ENCODE results near the gene ZNF536.

DNA sequence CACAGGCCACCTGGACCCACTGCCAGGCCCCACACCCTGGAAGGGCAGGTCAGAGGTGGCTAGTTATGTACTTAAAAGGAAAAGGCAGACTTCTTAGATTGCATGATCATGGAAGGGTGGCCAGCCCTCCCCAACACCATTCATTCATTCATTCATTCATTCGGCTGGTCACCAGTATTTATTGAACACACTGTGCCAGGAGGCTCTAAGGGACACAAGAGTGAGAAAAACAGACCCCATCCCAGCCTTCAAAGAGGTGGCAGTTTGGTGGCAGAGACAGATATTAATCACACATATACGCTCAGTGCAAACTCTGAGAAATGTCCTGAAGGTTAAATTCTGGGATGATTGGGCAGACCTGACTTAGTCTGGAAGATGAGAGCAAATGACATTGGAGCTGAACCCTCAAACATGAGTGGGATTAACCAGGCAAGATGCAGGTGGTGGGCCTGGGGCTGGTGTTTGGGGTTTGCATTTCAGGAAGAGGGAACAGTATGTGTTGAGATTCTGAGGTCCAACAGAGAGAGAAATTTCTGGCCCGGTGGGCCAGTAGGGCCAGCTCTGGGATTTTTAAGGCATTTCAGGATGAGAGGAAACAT is 147.5 kb downstream of the ZNF536 start:
- TF ChIP-seq SOX6 (IDR thresholded peaks at IDR 0.05): no peak
- TF ChIP-seq SOX6 (CRISPR knock-in tag; IDR thresholded peaks at IDR 0.05): no peak
- no peak for TF ChIP-seq MYNN (CRISPR knock-in tag; IDR thresholded peaks at IDR 0.05; ENCODE audit: low read depth)
